HCT116 (cell line): Measurements from ENCODE around the gene BORCS5. TPM values are rescaled to one million over a fixed set of nuclear protein-coding genes. Genes with fewer than 3 reads are reported as not detected.

ENCODE experiments used
- ATAC-seq: fragments of 200-7000 bp; cut with Tn5 transposase; 2 replicates; pipeline ENCODE4 v1.9.1; 2020; ENCODE audit warnings: mild to moderate bottlenecking, moderate library complexity
- BruUV-seq: library from RNA; stranded (reverse); fragments of 400-500 nt; replicated peaks from 2 replicates; lab custom pipeline; 2021; lab: Mats Ljungman, UMichigan
- CTCF ChIA-PET: fragments of 300-600 bp; sonication (Branson Sonifier 250); formaldehyde crosslinking; loops from one replicate; lab custom pipeline; 2021; ENCODE audit warnings: antibody characterized with exemption; lab: Charles Lee
- POLR2A ChIA-PET: fragments of 300-600, 350-600 bp; sonication (Branson Sonifier 250); formaldehyde crosslinking; loops from one replicate; lab custom pipeline; 2021; ENCODE audit warnings: antibody characterized with exemption; lab: Charles Lee
- RAD21 ChIA-PET, 2 experiments: fragments of 300-600 bp; sonication (Branson Sonifier 250); formaldehyde crosslinking; loops; one replicate each; lab custom pipeline; 2023; ENCODE audit warnings: low total read pairs in 2 of 2; ENCODE audit not compliant: uncharacterized antibody in 2 of 2, unreplicated experiment in 2 of 2, low non-redundant PET in 1 of 2; lab: Charles Lee
- DNase-seq: peaks from one replicate; pipeline ENCODE4 v3.0.0-alpha.2; 2010; ENCODE audit warnings: low read depth, low spot score
- H2AFZ ChIP-seq: fragments of 200-600 bp; shearing (Covaris generic), sonication (generic); 2 replicates; pipeline ENCODE4 v1.6.1; 2017; ENCODE audit warnings: low read depth, mixed run types, mixed read lengths, antibody characterized with exemption, low read length; ENCODE audit not compliant: poor library complexity, severe bottlenecking
- H3K27ac ChIP-seq: 2 replicates; pipeline ENCODE4 v1.5.1; 2012; ENCODE audit warnings: low read depth, low read length
- H3K27me3 ChIP-seq: fragments of 200-600 bp; sonication (generic); 2 replicates; pipeline ENCODE4 v1.6.1; 2016; ENCODE audit warnings: mixed run types, low read length, mixed read lengths; ENCODE audit not compliant: insufficient read depth
- H3K36me3 ChIP-seq, 2 experiments: fragments of 200-500 bp in 1 of 2; fragments of 200-600 bp in 1 of 2; sonication (Bioruptor generic) in 1 of 2; sonication (generic) in 1 of 2; 2 replicates each; pipeline versions ENCODE4 v1.5.1 to v1.6.1; 2014 to 2016; ENCODE audit warnings: low read length in 2 of 2, inconsistent platforms in 1 of 2, mixed read lengths in 1 of 2, mixed run types in 1 of 2; ENCODE audit not compliant: insufficient read depth in 2 of 2, control insufficient read depth in 1 of 2
- H3K4me1 ChIP-seq, 2 experiments: fragments of 200-600 bp in 1 of 2; sonication (generic) in 1 of 2; 2 replicates each; pipeline versions ENCODE4 v1.5.1 to v1.6.1; 2012 to 2017; ENCODE audit warnings: low read length in 2 of 2, inconsistent platforms in 1 of 2, mild to moderate bottlenecking in 1 of 2, mixed read lengths in 1 of 2, mixed run types in 1 of 2, moderate library complexity in 1 of 2; ENCODE audit not compliant: insufficient read depth in 2 of 2, control insufficient read depth in 1 of 2
- H3K4me2 ChIP-seq: fragments of 200-600 bp; sonication (generic); 2 replicates; pipeline ENCODE4 v1.6.1; 2017; ENCODE audit warnings: mixed run types, low read length, mixed read lengths
- H3K4me3 ChIP-seq, 2 experiments: fragments of 200-600 bp in 1 of 2; sonication (generic) in 1 of 2; replicated peaks in 1 of 2; 2 replicates each; pipeline ENCODE4 v1.5.1; 2011 to 2016; ENCODE audit warnings: low read length in 2 of 2, control low read depth in 1 of 2, low read depth in 1 of 2, mild to moderate bottlenecking in 1 of 2, mixed read lengths in 1 of 2, mixed run types in 1 of 2
- H3K79me2 ChIP-seq: fragments of 200-600 bp; sonication (generic); 2 replicates; pipeline ENCODE4 v1.6.1; 2017; ENCODE audit warnings: mild to moderate bottlenecking, mixed run types, low read length, moderate library complexity, mixed read lengths; ENCODE audit not compliant: insufficient read depth
- H3K9ac ChIP-seq: fragments of 200-600 bp; sonication (generic); 2 replicates; pipeline ENCODE4 v1.6.1; 2016; ENCODE audit warnings: low read length, mixed read lengths
- H3K9me2 ChIP-seq: fragments of 200-600 bp; sonication (generic), shearing (Covaris generic); 2 replicates; pipeline ENCODE4 v1.6.1; 2017; ENCODE audit warnings: mixed run types, mild to moderate bottlenecking, moderate library complexity; ENCODE audit not compliant: insufficient read depth
- H3K9me3 ChIP-seq, 2 experiments: fragments of 200-500 bp in 1 of 2; fragments of 200-600 bp in 1 of 2; sonication (Bioruptor generic) in 1 of 2; sonication (generic) in 1 of 2; 2 replicates each; pipeline ENCODE4 v1.6.1; 2014 to 2017; ENCODE audit warnings: low read length in 2 of 2, mixed read lengths in 2 of 2, inconsistent platforms in 1 of 2, low read depth in 1 of 2, mild to moderate bottlenecking in 1 of 2, mixed run types in 1 of 2, moderate library complexity in 1 of 2; ENCODE audit not compliant: control insufficient read depth in 1 of 2, insufficient read depth in 1 of 2
- H4K20me1 ChIP-seq: fragments of 200-600 bp; sonication (generic), shearing (Covaris generic); 2 replicates; pipeline ENCODE4 v1.6.1; 2017; ENCODE audit warnings: mixed run types, mild to moderate bottlenecking, moderate library complexity; ENCODE audit not compliant: insufficient read depth
- ATF3 ChIP-seq: IDR thresholded peaks from 2 replicates; pipeline ENCODE4 v1.6.1; 2012
- CTCF ChIP-seq, 3 experiments: fragments of 200-600 bp in 1 of 3; sonication (generic) in 1 of 3; IDR thresholded peaks in 2 of 3; conservative IDR thresholded peaks in 1 of 3; 2 replicates each; pipeline ENCODE4 v1.5.1; 2012 to 2017; ENCODE audit warnings: low read depth in 2 of 3, low read length in 2 of 3, antibody characterized with exemption in 1 of 3, borderline replicate concordance in 1 of 3, control low read depth in 1 of 3, mild to moderate bottlenecking in 1 of 3, mixed read lengths in 1 of 3, mixed run types in 1 of 3, moderate library complexity in 1 of 3; ENCODE audit not compliant: insufficient read depth in 1 of 3
- EZH2phosphoT487 ChIP-seq: fragments of 200-600 bp; IDR thresholded peaks from 2 replicates; pipeline ENCODE4 v1.6.1; 2018; ENCODE audit warnings: antibody characterized with exemption, borderline replicate concordance
- JUND ChIP-seq: IDR thresholded peaks from 2 replicates; pipeline ENCODE4 v1.6.1; 2012
- POLR2AphosphoS5 ChIP-seq: IDR thresholded peaks from 2 replicates; pipeline ENCODE4 v1.6.1; 2011; ENCODE audit warnings: mild to moderate bottlenecking, low read depth, low read length, moderate library complexity
- TCF7L2 ChIP-seq: IDR thresholded peaks from 2 replicates; pipeline ENCODE4 v1.7.0; 2011; ENCODE audit warnings: borderline replicate concordance, inconsistent platforms; ENCODE audit not compliant: insufficient read depth, insufficient read length; ENCODE audit errors: extremely low read depth
- YY1 ChIP-seq: IDR thresholded peaks from 2 replicates; pipeline ENCODE4 v1.6.1; 2011; ENCODE audit warnings: low read length, low read depth, moderate library complexity, mild to moderate bottlenecking; ENCODE audit not compliant: insufficient replicate concordance; ENCODE audit errors: extremely low read depth
- ZBTB33 ChIP-seq: IDR thresholded peaks from 2 replicates; pipeline ENCODE4 v1.6.1; 2011; ENCODE audit warnings: mild to moderate bottlenecking, low read length, moderate library complexity; ENCODE audit not compliant: insufficient replicate concordance; ENCODE audit errors: extremely low read depth
- ZFX ChIP-seq: fragments of 450-650 bp; IDR thresholded peaks from 2 replicates; pipeline ENCODE4 v1.6.1; 2017
- intact Hi-C: fragments of 100-400 bp; cut with micrococcal nuclease; formaldehyde crosslinking; loops from 2 replicates; pipeline ENCODE4 v1.10.0; 2022
- total RNA-seq: library from RNA; stranded (reverse); gene quantifications from one replicate; pipeline ENCODE4 v1.2.1, GENCODE V29; 2021; ENCODE audit not compliant: unreplicated experiment

BORCS5 gene
- total RNA-seq, 1 experiment from 2014 or later, result 8.7 TPM

- no peaks in the 10 kb centered on the region for H3K36me3 ChIP-seq
- no peaks in the 10 kb centered on the region for H4K20me1 ChIP-seq
- H3K27me3 ChIP-seq, result no peaks in the 10 kb centered on the region
- ChIA-PET CTCF (interaction anchor here (1.3 to 1.4 kb wide), 3 partner anchors 11 to 359 kb away, joined by 3 to 7 read pairs (median 3); no protein-coding TSS in a partner anchor), POLR2A (no interaction called here), RAD21 (no interaction called here)
- peaks cover 0 to 6% of the 10 kb centered on the region in 2 experiments; a peak in 1 of 4 replicates for H3K9me3 ChIP-seq
- no peak overlapping the region for H2AFZ ChIP-seq
- no peaks in the 10 kb centered on the region for H3K9me2 ChIP-seq
- H3K79me2 ChIP-seq, result no peaks in the 10 kb centered on the region
- H3K27ac ChIP-seq, result no peak overlapping the region
- ATAC-seq (no peak), DNase-seq (no peak)
- H3K9ac ChIP-seq, result no peak overlapping the region
- TF ChIP-seq ATF3, result no peak
- no peak overlapping the region for H3K4me2 ChIP-seq
- intact Hi-C loops, result no loop called here
- no TSS peak for BruUV-seq
- H3K4me1 ChIP-seq, result no peaks in the 10 kb centered on the region
- H3K4me3 ChIP-seq, result no peak overlapping the region
These were observed 21.7 kb downstream of the BORCS5 start for GRCh38 chr12:12378616-12379015.

DNA sequence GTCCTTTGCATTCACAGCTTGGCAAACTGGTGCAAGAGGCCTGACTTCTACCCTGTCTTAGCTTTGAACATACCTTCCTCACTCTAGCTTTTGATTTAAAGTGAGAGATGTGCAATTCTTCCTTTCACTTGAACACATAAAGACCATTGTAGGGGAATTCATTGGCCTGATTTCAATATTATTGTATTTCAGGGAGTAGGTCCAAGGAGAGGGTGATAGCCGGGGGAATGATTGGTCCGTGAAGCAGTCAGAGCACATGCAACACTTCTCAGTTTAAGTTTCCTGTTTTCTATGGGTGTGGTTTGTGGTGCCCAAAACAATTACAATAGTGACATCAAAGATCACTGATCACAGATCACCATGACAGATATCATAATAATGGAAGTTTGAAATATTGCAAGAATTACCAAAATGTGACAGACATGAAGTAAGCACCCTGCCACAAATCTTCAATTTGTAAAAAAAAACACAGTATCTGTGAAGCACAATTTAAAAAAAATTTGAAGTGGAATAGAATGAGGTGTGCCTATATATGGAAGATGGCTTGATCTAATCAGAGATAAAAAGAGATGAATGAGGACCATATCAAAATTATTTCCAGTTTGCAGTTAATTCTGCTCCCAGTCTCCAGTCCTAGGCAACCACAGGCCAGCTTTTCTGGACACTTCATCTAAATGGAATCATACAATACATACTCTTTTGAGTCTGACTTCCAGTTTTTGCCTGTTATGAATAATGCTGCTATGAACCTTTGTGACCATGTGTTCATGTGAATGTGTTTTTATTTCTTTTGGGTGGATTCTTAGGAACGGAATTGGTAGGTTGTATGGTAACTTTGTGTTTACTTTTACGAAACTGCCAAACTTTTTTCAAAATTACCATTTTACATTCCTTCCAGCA, 23.2 kb downstream of the BORCS5 start:
- Histone ChIP-seq H3K27ac (no peak overlapping the region), H3K9me3 (peaks cover 0 to 6% of the 10 kb centered on the region in 2 experiments; a peak in 1 of 4 replicates), H3K4me2 (no peak overlapping the region), H3K36me3 (no peaks in the 10 kb centered on the region), H3K27me3 (no peaks in the 10 kb centered on the region), H3K4me3 (no peak overlapping the region), H4K20me1 (no peaks in the 10 kb centered on the region), H3K4me1 (no peaks in the 10 kb centered on the region), H3K79me2 (no peaks in the 10 kb centered on the region), H3K9ac (no peak overlapping the region), H2AFZ (no peak overlapping the region), H3K9me2 (no peaks in the 10 kb centered on the region)
- DNase-seq, result no peak
- intact Hi-C loops, result no loop called here
- no peak for TF ChIP-seq TCF7L2
- no peak for TF ChIP-seq ATF3
- no peak for TF ChIP-seq ZBTB33
- no peak for TF ChIP-seq POLR2AphosphoS5
- TF ChIP-seq YY1, result no peak
- TF ChIP-seq ZFX, result no peak
- no peak for TF ChIP-seq EZH2phosphoT487
- no peak for TF ChIP-seq JUND
- no peak for TF ChIP-seq CTCF (IDR thresholded peaks at IDR 0.05 in 2 of 3, conservative IDR thresholded peaks at IDR 0.05 in 1 of 3; ENCODE audit: borderline replicate concordance in 1 of 3, insufficient read depth in 1 of 3, low read depth in 2 of 3, low read length in 2 of 3)
- ChIA-PET RAD21 (no interaction called here), CTCF (interaction anchor here (1.4 kb wide), 2 partner anchors 276 to 357 kb away, joined by 3 to 7 read pairs; no protein-coding TSS in a partner anchor), POLR2A (no interaction called here)
- ATAC-seq, result no peak
- no TSS peak for BruUV-seq
